A549 (cell line): ENCODE results near the gene DCLK1. TPM values are rescaled to one million over a fixed set of nuclear protein-coding genes. Genes with fewer than 3 reads are reported as not detected.

ENCODE experiments used
- ATAC-seq, 2 experiments: fragments of 200-7000 bp in 1 of 2; fragments of >200 bp in 1 of 2; cut with Nextera tagmentation in 1 of 2; cut with Tn5 transposase in 1 of 2; 3 replicates each; pipeline versions ENCODE4 v1.8.0 to v1.9.1; 2018 to 2020; ENCODE audit warnings: mild to moderate bottlenecking in 1 of 2, moderate library complexity in 1 of 2
- CTCF ChIA-PET: fragments of 300-600 bp; sonication (Branson Sonifier 250); formaldehyde crosslinking; extraction: SDS; loops from one replicate; lab custom pipeline; 2021; ENCODE audit warnings: antibody characterized with exemption, inconsistent platforms; lab: Yijun Ruan, JAX
- POLR2A ChIA-PET: fragments of 350-600 bp; formaldehyde crosslinking; extraction: SDS; loops from one replicate; lab custom pipeline; 2021; ENCODE audit warnings: antibody characterized with exemption, inconsistent platforms; lab: Yijun Ruan, JAX
- DNase-seq, 2 experiments: peaks; one replicate each; pipeline versions ENCODE4 v3.0.0 to v3.0.0-alpha.2; 2011 to 2016; ENCODE audit warnings: low read depth in 1 of 2, low spot score in 1 of 2
- FAIRE-seq: peaks from 2 replicates; lab custom pipeline; 2011; peaks lifted over from hg19 to GRCh38; lab: Jason Lieb, UNC
- H3K27ac ChIP-seq, 2 experiments: fragments of >200 bp; sonication (Bioruptor Twin); formaldehyde crosslinking; 3 replicates each; pipeline ENCODE4 v1.5.1; 2016 to 2017
- H3K4me1 ChIP-seq: fragments of >200 bp; sonication (Bioruptor Twin); formaldehyde crosslinking; 3 replicates; pipeline ENCODE4 v1.6.1; 2016
- H3K4me2 ChIP-seq: fragments of >200 bp; sonication (Bioruptor Twin); formaldehyde crosslinking; 3 replicates; pipeline ENCODE4 v1.6.1; 2016
- H3K4me3 ChIP-seq: fragments of >200 bp; sonication (Bioruptor Twin); formaldehyde crosslinking; 3 replicates; pipeline ENCODE4 v1.5.1; 2016
- H3K9me3 ChIP-seq: fragments of >200 bp; sonication (Bioruptor Twin); formaldehyde crosslinking; 3 replicates; pipeline ENCODE4 v1.6.1; 2016
- ATOH8 ChIP-seq: fragments of 250-450 bp; sonication (Bioruptor Pico); IDR thresholded peaks from 2 replicates; pipeline ENCODE4 v1.5.0; 2020; ENCODE audit warnings: low read depth, mild to moderate bottlenecking, moderate library complexity
- BHLHE40 ChIP-seq: IDR thresholded peaks from 2 replicates; pipeline ENCODE4 v1.6.1; 2012; ENCODE audit warnings: low read depth, low read length, inconsistent platforms
- CBX8 ChIP-seq: fragments of 200-600 bp; sonication (generic); IDR thresholded peaks from 2 replicates; pipeline ENCODE4 v1.6.1; 2016
- CHD2 ChIP-seq: fragments of 150-350 bp; IDR thresholded peaks from 2 replicates; pipeline ENCODE4 v1.6.1; 2014; ENCODE audit warnings: low read length; ENCODE audit not compliant: partially characterized antibody
- CHD4 ChIP-seq: fragments of 200-600 bp; sonication (generic); IDR thresholded peaks from 2 replicates; pipeline ENCODE4 v1.6.1; 2016; ENCODE audit warnings: antibody characterized with exemption, mild to moderate bottlenecking, borderline replicate concordance
- CTCF ChIP-seq: fragments of >200 bp; sonication (Bioruptor Twin); formaldehyde crosslinking; IDR thresholded peaks from 3 replicates; pipeline ENCODE4 v1.5.1; 2016
- E2F6 ChIP-seq: IDR thresholded peaks from 2 replicates; pipeline ENCODE4 v1.6.1; 2012; ENCODE audit warnings: low read depth, borderline replicate concordance
- EHMT2 ChIP-seq: fragments of 200-600 bp; sonication (generic); IDR thresholded peaks from 2 replicates; pipeline ENCODE4 v1.6.1; 2016; ENCODE audit warnings: antibody characterized with exemption, low read depth, mild to moderate bottlenecking, moderate library complexity
- EP300 ChIP-seq, 2 experiments: fragments of >200 bp; sonication (Bioruptor Twin); formaldehyde crosslinking; IDR thresholded peaks; 2 replicates in 1 of 2; 3 replicates in 1 of 2; pipeline ENCODE4 v1.6.1; 2016 to 2017
- ESRRA ChIP-seq: fragments of 150-350 bp; IDR thresholded peaks from 2 replicates; pipeline ENCODE4 v1.6.1; 2014; ENCODE audit warnings: mild to moderate bottlenecking, low read length, borderline replicate concordance
- FOSL2 ChIP-seq, 2 experiments: fragments of 450-650 bp in 1 of 2; fragments of >200 bp in 1 of 2; sonication (Bioruptor Twin) in 1 of 2; formaldehyde crosslinking; IDR thresholded peaks; 2 replicates each; pipeline versions ENCODE4 v1.5.0 to v1.6.1; 2016 to 2020; ENCODE audit warnings: mild to moderate bottlenecking in 1 of 2, moderate library complexity in 1 of 2
- GATA3 ChIP-seq: IDR thresholded peaks from 2 replicates; pipeline ENCODE4 v1.6.1; 2012; ENCODE audit warnings: borderline replicate concordance
- HOXB5 ChIP-seq: fragments of 250-450 bp; sonication (Bioruptor Pico); IDR thresholded peaks from 2 replicates; pipeline ENCODE4 v1.5.0; 2020; ENCODE audit warnings: mild to moderate bottlenecking, moderate library complexity
- JUN ChIP-seq, 2 experiments: fragments of >200 bp; sonication (Bioruptor Twin); formaldehyde crosslinking; IDR thresholded peaks; 2 replicates in 1 of 2; 3 replicates in 1 of 2; pipeline ENCODE4 v1.6.1; 2016 to 2017
- MAFK ChIP-seq: fragments of 450-650 bp; IDR thresholded peaks from 2 replicates; pipeline ENCODE4 v1.6.1; 2014; ENCODE audit not compliant: partially characterized antibody
- MAZ ChIP-seq: fragments of 150-350 bp; IDR thresholded peaks from 2 replicates; pipeline ENCODE4 v1.6.1; 2014; ENCODE audit warnings: antibody characterized with exemption, low read depth, low read length, borderline replicate concordance
- MYC ChIP-seq: IDR thresholded peaks from 2 replicates; pipeline ENCODE4 v1.6.1; 2012; ENCODE audit warnings: mild to moderate bottlenecking, inconsistent platforms, low read length, improper control_type of control experiment, borderline replicate concordance
- NFE2L2 ChIP-seq: fragments of 150-350 bp; conservative IDR thresholded peaks from 2 replicates; pipeline ENCODE4 v1.6.1; 2014; ENCODE audit warnings: low read length
- NPAS2 ChIP-seq: fragments of 250-450 bp; sonication (Bioruptor Pico); IDR thresholded peaks from 2 replicates; pipeline ENCODE4 v1.8.0; 2022; ENCODE audit warnings: mild to moderate bottlenecking, moderate library complexity, borderline replicate concordance
- PHF8 ChIP-seq: fragments of 200-600 bp; sonication (generic); IDR thresholded peaks from 2 replicates; pipeline ENCODE4 v1.6.1; 2016; ENCODE audit warnings: low read depth, mild to moderate bottlenecking, antibody characterized with exemption, moderate library complexity, borderline replicate concordance
- RAD21 ChIP-seq, 2 experiments: fragments of >200 bp in 1 of 2; sonication (Bioruptor Twin) in 1 of 2; formaldehyde crosslinking in 1 of 2; IDR thresholded peaks in 1 of 2; conservative IDR thresholded peaks in 1 of 2; 2 replicates in 1 of 2; 3 replicates in 1 of 2; pipeline ENCODE4 v1.6.1; 2012 to 2018; ENCODE audit warnings: inconsistent platforms in 1 of 2
- RNF2 ChIP-seq: fragments of 200-600 bp; sonication (generic); IDR thresholded peaks from 2 replicates; pipeline ENCODE4 v1.6.1; 2016; ENCODE audit warnings: low read depth, mild to moderate bottlenecking, antibody characterized with exemption, moderate library complexity, borderline replicate concordance
- SMC3 ChIP-seq: fragments of >200 bp; sonication (Bioruptor Twin); formaldehyde crosslinking; IDR thresholded peaks from 3 replicates; pipeline ENCODE4 v1.6.1; 2018; ENCODE audit warnings: inconsistent platforms
- TFCP2L1 ChIP-seq: fragments of 250-450 bp; sonication (Bioruptor Pico); IDR thresholded peaks from 2 replicates; pipeline ENCODE4 v1.5.0; 2021; ENCODE audit warnings: mild to moderate bottlenecking
- ZC3H11A ChIP-seq: fragments of 450-650 bp; IDR thresholded peaks from 2 replicates; pipeline ENCODE4 v1.6.1; 2014; ENCODE audit warnings: antibody characterized with exemption, mild to moderate bottlenecking
- ZFP36 ChIP-seq: fragments of 450-650 bp; IDR thresholded peaks from 2 replicates; pipeline ENCODE4 v1.6.1; 2014; ENCODE audit warnings: borderline replicate concordance; ENCODE audit not compliant: partially characterized antibody
- ZNF302 ChIP-seq: fragments of 250-450 bp; sonication (Bioruptor Pico); IDR thresholded peaks from 2 replicates; pipeline ENCODE4 v1.9.0; 2021; ENCODE audit warnings: inconsistent platforms, mild to moderate bottlenecking, moderate library complexity
- ZSCAN20 ChIP-seq: fragments of 250-450 bp; sonication (Bioruptor Pico); IDR thresholded peaks from 2 replicates; pipeline ENCODE4 v1.8.0; 2022; ENCODE audit warnings: mild to moderate bottlenecking, moderate library complexity
- WGBS: methylation state at CpG from one replicate; pipeline ENCODE4 v1.1.6; 2017; ENCODE audit errors: missing lambda C conversion rate; 5-methylcytosine and 5-hydroxymethylcytosine counted together
- polyA plus RNA-seq, 4 experiments: library from polyadenylated mRNA; depleted of rRNA in 3 of 4; stranded (reverse); fragments of >200 nt; fragmentation: RNase III in 1 of 4; extraction: RNeasy Plus Mini Kit Qiagen cat#74134 plus additional on column Dnase treatment in 1 of 4; gene quantifications; 2 replicates in 3 of 4; 3 replicates in 1 of 4; pipeline ENCODE4 v1.2.3, GENCODE V29; 2011 to 2017

The DCLK1 gene
- polyA plus RNA-seq, 2 of the 4 experiments (the other 2 are of a cell fraction), result 0.13 to 0.21 TPM

GRCh38 chr13:35920816-35921215 lies 210.4 kb downstream of the DCLK1 start (continued):
- TF ChIP-seq ZNF302 (CRISPR knock-in tag) (no peak), CHD2 (no peak)
- TF ChIP-seq, all 56 proteins: peak for 0

DNA sequence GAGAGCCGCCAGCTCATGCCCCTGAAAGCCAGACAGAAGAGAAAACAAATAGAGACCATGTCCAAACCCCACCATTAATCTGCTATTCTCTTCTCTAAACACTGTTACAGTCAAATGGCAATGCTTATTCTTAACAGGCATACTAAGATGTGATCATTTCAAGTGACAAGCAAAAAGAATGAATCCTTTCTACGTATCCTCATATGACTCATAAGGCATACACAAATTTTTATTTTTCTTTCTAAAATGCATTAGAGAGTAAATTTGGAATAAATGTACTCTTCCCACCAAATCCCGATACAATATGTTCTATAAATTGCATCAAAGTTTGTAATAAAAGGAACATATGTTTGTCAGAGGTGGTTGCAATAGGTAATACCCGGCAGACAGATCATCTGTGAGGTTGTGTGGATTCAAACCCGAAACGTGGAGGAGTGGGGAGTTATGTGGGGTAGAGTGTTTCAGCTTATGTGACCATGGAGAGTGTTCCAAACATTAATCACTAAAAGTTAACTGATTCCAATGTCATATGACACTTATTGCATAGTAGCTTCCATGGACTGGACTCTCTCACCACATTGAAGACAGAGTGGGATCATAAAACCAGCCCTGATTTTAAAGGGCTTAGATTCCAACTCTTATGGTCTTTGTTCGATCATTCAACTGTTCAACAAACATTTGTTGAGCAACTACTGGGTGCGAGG lies 213.1 kb downstream of the DCLK1 start:
- POLR2A ChIA-PET, result no interaction called here
- Histone ChIP-seq H3K27ac (no peak overlapping the region), H3K4me3 (no peak overlapping the region), H3K9me3 (no peaks in the 10 kb centered on the region), H3K4me2 (no peak overlapping the region)
- WGBS, result 63% methylated on average over 8 of the region's 8 CpGs
- no peak for FAIRE-seq
- CTCF ChIA-PET, result interaction anchor here (1.0 kb wide), 1 partner anchor 11 kb away, joined by 3 read pairs; no protein-coding TSS in a partner anchor
- TF ChIP-seq NPAS2 (CRISPR knock-in tag) (no peak), ZSCAN20 (CRISPR knock-in tag) (no peak), TFCP2L1 (no peak), ZC3H11A (no peak), CHD4 (no peak), SMC3 (no peak), CBX8 (no peak), EHMT2 (no peak), FOSL2 (IDR thresholded peaks at IDR 0.05) (no peak), FOSL2 (CRISPR knock-in tag; IDR thresholded peaks at IDR 0.05) (no peak), CTCF (no peak), HOXB5 (CRISPR knock-in tag) (no peak), EP300 (IDR thresholded peaks at IDR 0.05) (no peak), GATA3 (no peak), MAFK (no peak), MYC (no peak), RNF2 (no peak), CHD2 (no peak), PHF8 (no peak), JUN (IDR thresholded peaks at IDR 0.05) (no peak), NFE2L2 (no peak)
- TF ChIP-seq, all 56 proteins: peak for 0
- DNase-seq (no peak), ATAC-seq (no peak)
- peaks cover 9% of the 10 kb centered on the region for H3K4me1 ChIP-seq

DNA sequence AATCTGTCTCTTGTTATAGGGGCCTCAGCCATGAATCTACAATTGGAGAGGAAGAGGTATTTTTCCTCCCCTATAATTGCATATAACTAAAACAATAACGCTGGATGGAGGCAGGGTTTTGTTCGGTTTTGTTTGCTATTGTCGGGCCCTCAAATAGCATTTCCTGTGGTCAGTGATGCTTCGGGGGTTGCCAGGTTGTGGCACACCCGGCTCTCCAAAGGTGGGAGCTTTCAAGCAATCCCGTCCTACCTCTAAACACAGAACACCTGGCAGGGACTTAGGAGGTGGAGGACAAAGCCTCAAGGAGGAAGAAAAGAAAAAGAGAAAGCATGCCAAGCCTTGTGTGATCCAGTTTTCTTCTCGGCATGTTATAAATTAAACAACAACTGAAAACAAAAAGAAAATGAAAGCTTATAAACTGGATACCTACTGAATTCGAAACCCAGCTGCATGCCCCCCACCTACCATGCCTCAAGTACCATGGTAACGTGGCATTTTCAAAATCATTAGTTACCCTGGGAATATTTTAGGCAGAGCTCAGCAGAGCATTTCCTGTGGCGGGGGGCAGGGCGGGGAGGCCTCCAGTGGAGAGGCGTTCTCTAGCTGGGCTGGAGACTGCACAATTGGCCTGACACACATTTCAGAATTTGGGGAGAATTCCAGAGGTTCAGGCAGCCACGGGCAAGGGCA lies 213.8 kb downstream of the DCLK1 start:
- WGBS, result 50% methylated on average over 10 of the region's 13 CpGs
- Histone ChIP-seq H3K4me1 (peaks cover 2% of the 10 kb centered on the region; the same call in 1 of the 3 replicates), H3K4me3 (no peak overlapping the region), H3K9me3 (no peaks in the 10 kb centered on the region), H3K4me2 (no peak overlapping the region), H3K27ac (no peak overlapping the region)
- ChIA-PET CTCF (interaction anchor here (1.0 kb wide), 1 partner anchor 11 kb away, joined by 3 read pairs; no protein-coding TSS in a partner anchor), POLR2A (no interaction called here)
- DNase-seq (no peak), FAIRE-seq (no peak), ATAC-seq (no peak)
- TF ChIP-seq MAZ (no peak), CHD4 (no peak), BHLHE40 (no peak), JUN (IDR thresholded peaks at IDR 0.05) (no peak), ZFP36 (no peak), E2F6 (no peak), ZC3H11A (no peak), RAD21 (conservative IDR thresholded peaks at IDR 0.05 in 1 of 2, IDR thresholded peaks at IDR 0.05 in 1 of 2) (no peak), SMC3 (no peak), ATOH8 (no peak), ESRRA (no peak), ZNF302 (CRISPR knock-in tag) (no peak)
